IPS-NIHi7 (cell line): ENCODE data around the gene GPATCH1.
"Not testable (repeated sequence)": the region's sequence is repeated elsewhere in the genome, so short reads cannot be mapped to it uniquely, and the experiment has no call there.

ENCODE experiments used
- DNase-seq: peaks from one replicate; pipeline ENCODE4 v3.0.0; 2012; ENCODE audit warnings: mixed read lengths; ENCODE audit errors: extremely low spot score

Gene GPATCH1

DNA sequence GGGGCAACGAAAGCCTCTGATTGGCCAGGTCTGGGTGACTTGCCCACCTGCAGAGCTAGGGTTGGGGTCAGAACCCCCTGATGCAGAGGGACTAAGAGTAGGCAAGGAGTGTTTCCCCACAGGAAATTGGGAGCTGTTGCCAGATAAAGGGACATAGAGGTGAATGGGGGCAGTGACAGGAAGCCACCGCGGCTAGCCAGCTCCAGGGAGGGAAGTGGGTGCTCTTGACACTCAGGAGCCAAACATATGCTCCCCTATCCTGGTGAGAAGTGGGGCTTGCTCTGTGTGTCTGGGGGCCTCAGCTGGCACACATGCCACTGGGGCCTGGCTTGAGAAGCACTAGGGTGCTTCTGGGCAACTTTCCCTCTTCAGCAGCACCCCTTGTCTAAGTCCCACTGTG is 76.9 kb downstream of the GPATCH1 start:
- no peak for DNase-seq

DNA sequence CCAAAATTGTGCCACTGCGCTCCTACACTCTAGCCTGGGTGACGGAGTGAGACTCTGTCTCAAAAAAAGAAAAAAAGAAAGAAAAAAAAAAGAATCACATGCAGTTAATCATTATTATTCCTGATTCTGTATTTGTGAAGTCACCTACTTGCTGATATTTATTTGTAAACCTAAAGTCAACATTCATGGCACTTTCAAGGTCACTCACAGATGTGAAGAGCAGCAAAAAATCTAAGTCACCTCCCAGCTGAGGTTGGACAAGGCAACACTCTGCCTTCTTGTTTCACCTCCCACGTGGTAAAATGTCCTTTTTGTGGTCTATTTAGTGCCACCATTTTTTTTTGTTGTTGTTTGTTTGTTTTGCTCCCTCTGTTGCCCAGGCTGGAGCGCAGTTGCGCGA is 77.4 kb downstream of the GPATCH1 start:
- no peak for DNase-seq

DNA sequence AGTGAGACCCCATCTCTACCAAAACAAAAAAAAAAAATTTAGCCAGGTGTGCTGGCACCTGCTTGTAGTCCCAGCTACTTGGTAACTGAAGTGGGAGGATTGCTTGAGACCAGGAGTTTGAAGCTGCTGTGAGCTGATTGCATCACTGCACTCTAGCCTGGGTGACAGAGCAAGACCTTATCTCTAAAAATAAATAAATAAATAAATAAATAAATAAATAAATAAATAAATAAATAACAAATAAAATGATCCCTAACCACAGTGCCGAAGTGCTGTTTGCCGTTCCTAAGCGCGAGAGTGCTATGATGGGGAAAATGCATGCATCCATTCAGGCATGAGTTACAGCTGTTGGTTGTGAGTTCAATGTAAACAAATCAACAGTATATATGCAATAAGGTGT is 78.2 kb downstream of the GPATCH1 start:
- DNase-seq: no peak

DNA sequence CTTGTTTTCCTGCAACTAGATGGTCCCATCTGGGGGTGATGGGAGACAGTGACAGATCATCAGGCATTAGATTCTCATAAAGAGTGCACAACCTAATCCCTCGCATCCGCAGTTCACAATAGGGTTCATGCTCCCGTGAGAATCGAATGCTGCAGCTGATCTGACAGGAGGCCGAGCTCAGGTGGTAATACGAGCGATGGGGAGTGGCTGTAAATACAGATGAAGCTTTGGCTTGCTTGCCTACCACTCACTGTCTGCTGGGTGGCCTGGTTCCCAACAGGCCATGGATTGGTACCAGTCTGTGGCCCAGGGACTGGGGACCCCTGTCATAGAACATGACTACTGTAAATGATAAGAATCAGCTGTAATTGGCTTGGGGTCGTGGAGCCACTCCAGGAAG is 78.9 kb downstream of the GPATCH1 start:
- no peak for DNase-seq

DNA sequence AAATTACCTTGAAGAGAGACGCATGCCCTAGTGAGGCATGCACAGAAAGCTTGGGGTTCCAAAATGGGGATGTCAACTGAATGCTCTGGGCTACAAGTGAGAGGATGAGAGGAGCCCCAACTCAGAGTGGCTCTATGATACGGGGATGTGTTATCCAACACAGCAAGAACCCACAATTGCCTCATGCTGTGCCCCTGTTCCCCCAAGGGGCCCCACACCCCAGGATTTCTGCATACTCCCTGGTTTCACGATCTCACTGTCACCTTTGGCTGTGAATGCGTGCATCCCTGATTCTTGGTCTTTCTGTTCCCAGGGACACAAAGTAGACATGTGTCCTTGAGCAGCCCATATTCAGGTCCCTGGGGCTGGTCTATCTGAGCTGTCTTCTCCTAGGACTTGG is 80.2 kb downstream of the GPATCH1 start:
- no peak for DNase-seq

DNA sequence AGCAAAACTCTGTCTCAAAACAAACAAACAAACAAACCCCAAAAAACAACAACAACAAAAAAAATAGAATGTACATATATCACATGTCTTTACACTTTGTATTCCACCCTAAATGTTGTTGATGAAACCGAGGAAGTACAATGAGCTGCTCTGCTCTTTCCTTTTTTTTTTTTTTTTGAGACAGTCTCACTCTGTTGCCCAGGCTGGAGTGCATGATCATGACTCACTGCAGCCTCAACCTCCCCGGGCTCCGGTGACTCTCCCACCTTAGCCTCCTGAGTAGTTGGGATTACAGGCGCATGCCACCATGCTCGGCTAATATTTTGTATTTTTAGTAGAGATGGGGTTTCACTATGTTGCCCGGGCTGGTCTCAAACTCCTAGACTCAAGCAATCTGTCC is 82.5 kb downstream of the GPATCH1 start:
- DNase-seq: no peak

DNA sequence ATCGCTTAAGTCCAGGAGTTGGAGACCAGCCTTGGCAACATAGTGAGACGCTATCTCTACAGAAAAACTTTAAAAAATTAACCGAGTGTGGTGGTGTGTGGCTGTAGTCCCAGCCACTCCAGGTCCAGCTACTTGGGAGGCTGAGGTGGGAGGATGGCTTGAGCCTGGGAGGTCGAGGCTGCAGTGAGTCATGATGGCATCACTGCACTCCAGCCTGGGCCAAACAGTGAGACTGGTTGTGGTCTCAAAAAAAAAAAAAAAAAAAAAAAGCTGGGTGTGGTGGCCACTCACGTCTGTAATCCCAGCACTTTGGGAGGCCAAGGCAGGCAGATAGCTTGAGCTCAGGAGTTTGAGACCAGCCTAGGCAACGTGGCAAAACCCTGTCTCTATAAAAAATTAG is 85.1 kb downstream of the GPATCH1 start:
- not testable (repeated sequence) for DNase-seq

DNA sequence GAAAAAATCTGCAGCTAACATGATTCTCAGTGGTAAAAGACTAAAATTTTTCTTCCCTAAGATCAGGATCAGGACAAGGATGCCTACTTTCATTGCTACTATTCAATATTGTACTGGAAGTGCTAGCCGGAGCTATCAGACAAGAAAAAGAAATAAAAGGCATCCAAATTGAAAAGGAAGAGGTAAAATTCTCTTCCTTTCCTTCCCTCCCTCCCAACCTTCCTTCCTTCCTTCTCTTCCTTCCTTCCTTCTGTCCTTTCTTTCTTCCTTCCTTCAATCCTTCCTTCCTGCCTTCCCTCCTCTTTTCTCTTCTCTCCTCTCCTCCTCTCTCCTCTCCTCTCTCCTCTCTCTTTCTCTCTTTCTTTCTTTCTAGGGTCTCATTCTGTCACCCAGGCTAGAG is 86.5 kb downstream of the GPATCH1 start:
- no peak for DNase-seq

DNA sequence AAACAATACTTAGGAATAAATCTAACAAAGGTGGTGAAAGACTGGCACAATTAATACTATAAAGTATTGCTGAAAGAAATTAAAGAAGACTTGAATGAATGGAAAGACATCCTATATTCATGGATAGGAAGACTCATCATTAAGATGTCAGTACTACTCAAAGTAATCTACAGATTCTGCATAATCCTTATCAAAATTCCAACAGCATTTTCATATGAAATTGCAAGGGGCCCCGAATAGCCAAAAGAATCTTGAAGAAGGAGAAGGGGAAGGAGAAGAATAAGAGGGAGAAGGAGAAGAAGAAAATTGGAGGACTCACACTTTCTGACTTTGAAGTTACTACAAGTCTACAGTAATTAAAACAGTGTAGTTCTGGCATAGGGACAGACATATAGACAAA is 87.5 kb downstream of the GPATCH1 start:
- DNase-seq: no peak

DNA sequence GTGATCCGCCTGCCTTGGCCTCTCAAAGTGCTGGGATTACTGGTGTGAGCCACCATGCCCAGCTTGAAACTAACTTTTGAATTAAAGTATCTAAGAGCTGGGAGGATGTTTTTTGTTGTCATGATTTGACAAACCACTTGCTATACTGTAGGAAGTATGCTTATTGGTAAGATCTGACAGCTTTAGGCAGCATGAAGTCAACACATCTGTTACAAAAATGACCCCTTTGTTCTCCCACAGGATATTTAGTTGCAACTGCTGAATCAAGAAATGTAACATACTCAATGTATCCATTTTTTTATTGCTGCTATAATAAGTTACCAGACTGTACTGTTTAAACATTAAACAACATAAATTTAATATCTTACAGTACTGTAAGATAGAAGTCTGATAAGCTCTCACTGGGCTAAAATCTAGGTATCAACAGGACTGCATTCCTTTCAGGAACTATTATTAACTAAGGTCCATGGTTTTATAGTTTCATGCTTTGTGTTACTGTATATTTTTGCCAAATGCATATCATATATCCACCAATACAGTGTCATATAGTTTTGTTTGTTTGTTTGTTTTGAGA is 90.3 kb downstream of the GPATCH1 start:
- DNase-seq: no peak

DNA sequence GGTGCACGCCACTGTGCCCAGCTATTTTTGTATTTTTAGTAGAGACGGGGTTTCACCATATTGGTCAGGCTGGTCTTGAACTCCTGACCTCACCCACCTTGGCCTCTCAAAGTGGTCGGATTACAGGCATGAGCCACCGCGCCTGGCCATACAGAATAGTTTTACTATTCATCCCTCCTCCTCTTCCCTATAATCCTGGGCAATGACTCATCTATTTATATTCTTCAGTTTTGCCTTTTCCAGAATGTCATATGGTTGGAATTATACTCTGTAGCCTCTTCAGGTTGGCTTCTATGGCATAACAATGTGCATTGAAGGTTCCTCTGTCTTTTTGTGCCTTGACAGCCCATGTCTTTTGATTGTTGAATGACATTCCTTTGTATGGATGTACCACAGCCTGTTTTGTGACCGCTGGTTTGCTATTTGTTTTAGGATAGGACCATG is 91.0 kb downstream of the GPATCH1 start:
- no peak for DNase-seq

DNA sequence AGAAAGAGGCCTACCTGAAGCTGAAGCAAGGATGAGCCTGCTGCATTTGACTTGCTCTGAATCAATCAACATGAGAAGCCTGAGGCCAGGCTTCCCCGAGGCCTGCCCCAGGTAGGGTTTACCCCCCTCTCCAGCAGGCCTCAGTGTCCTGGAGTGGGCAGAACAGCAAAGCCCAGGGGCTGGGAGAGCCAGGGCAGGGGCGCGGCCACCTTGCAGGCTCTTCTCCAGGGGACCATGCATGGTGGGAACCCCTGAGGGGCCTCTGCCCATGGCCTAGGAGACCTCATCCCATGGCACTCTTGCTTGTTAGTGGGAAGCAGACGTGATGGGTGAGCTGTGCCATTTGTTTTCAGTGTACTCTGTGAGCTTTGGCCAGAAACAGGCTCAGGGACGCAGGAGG is 93.2 kb downstream of the GPATCH1 start:
- no peak for DNase-seq

DNA sequence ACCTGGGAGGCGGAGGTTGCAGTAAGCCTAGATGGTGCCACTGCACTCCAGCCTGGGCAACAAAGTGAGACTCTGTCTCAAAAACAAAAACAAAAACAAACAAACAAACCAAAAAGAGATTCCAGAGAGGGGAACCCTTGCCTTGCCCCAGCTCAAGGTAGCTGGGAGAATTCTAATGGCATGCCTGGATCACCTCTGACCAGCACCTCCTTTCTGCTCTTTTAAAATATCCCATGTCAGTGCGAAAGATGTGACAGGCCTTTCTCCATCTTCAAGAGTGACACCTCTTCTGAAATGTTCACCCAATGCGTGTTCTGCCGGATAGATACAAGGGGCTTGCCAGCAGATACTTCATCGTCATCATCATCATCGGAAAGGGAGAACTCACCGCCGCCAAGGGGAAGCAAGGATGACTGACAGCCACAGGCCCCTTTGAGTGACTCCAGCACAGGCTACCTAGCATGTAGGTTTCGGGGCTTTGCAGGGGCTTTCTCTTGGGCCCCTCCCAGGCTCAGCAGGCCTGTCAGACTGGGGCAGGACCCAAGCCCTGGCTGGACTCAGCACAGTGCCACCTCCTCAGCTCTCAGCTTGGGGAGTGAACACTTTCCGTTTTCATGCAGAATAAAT is 94.3 kb downstream of the GPATCH1 start:
- no peak for DNase-seq

DNA sequence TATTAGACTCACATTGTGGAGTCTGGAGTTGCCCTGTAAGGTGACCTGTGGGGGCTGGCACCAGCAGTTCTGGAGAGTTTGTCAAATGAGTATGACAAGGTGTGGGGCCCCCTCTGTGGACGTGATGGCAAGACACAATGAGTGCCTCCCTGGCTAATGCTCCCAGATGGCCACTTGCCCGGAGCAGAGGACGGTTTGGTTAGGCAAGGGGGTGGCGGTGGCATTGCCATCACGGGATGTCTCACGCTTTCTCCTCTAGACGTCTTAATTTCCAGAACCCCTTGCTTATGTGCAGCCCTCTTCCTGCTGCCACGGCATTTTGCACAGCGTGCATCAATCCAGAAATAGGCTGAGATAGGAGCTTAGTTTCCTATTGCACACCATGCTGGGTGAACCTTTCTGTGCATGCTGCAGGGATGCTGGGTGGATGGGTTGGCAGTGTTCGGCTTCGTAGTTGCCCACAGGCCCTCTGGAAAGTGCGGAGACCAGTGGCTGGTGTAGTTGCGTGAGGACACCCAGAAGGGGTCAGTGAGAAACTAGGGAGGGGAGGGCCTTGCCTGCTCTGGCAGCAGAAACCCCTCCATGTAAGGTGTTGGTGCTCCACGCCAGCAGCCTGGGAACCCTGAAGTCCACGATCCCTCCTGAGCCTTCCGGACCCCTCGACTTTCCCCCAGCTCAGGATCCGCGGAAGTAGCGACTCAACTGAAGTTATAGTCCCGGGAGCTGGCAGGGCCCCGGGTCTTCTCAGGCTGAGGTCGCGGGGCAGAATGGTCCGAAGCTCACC is 95.1 kb downstream of the GPATCH1 start:
- DNase-seq: peak; percentile 73

DNA sequence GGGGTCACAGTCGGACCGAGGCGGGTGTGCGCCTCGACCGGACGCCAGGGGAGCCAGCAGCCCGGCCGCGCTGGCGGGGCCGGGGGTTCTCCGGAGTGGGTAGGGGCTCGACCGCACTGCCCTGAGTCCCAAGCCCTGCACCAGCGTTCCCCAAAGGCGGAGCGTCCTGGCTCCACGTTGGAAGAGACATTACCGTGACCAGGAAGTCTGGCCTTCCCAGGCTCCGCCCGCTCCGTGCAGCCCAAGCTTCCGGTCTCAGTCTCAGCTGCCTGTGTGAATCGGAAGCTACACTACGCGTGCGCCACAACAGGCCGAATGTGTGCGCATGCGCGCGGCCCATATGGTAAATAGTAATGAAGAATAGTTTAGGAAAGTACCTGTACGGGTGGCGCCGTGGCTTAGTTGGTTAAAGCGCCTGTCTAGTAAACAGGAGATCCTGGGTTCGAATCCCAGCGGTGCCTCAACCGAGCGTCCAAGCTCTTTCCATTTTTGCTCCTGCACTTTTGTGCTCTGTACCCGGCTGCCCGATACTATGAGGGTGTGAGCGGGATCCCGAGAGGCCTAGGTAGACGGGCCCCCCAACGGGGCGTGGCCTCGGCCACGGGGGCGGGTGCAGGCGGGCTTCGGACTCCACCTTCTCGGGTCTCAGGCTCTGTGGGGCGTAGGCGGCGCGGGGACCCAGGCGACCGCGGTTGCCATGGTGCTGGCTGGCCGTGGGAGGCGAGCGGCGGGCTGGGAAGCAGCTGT is 95.9 kb downstream of the GPATCH1 start:
- peak; percentile 98 for DNase-seq

DNA sequence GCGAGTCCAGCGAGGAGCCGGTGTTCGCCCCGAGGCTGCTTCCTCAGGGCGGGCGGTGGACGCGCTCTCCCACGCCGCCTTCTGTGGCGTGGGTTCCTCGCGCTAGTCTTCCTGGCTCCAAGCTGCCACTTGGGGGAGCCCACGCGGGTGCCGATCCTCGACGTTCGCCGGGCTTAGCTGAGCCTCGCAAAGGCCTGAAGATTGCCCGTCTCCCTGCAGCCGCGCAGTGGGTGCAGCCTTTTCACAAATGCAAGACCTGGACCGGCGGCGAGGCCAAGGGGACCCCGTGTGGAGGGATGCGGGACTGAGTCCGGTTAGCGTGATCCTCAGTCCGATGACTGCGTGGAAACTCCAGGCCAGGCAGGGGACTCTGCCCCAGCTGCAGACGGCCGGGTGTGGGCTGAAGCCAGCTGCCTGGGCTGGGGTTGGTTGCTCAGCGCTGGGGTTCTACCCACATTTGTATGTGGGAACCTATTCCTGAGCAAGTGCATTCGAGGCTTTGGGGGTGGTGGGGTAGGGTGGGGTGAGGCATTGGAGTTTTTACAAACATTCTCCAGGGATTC is 96.5 kb downstream of the GPATCH1 start:
- peak; percentile 23 for DNase-seq
